OCI-LY7 (cell line): ENCODE results near the gene FAM186B.

ENCODE experiments used
- EZH2phosphoT487 ChIP-seq: fragments of 200-600 bp; sonication (generic); IDR thresholded peaks from 2 replicates; pipeline ENCODE4 v1.6.1; 2018; ENCODE audit warnings: low read depth, borderline replicate concordance, mild to moderate bottlenecking, mixed run types, antibody characterized with exemption, low read length, moderate library complexity, mixed read lengths
- TF ChIP-seq, protein P1 (sequence below): fragments of 200-600 bp; sonication (generic); conservative IDR thresholded peaks from 2 replicates; pipeline ENCODE4 v1.5.1; 2014; ENCODE audit warnings: mild to moderate bottlenecking, antibody characterized with exemption, low read length, moderate library complexity, mixed read lengths

DNA sequence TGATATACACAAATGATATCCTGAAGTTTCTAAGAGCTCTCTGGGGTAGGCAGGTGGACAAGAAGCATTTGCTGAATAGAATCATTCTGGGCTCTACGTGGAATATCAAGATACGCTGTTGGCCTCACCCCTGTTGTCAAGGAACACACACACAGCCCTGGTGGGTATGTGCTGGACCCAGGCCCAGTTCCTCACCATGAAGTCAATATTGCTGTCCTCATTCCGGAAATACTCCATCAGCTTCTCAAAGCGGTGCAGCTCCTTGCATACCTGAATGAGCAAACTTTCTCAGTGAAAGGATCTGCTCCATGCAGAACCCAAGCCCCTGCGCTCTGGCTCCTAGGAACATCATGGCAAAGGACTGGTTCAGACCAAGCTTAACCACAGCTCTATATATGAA, 49.3 kb upstream of the FAM186B start:
- TF ChIP-seq, protein P1, sequence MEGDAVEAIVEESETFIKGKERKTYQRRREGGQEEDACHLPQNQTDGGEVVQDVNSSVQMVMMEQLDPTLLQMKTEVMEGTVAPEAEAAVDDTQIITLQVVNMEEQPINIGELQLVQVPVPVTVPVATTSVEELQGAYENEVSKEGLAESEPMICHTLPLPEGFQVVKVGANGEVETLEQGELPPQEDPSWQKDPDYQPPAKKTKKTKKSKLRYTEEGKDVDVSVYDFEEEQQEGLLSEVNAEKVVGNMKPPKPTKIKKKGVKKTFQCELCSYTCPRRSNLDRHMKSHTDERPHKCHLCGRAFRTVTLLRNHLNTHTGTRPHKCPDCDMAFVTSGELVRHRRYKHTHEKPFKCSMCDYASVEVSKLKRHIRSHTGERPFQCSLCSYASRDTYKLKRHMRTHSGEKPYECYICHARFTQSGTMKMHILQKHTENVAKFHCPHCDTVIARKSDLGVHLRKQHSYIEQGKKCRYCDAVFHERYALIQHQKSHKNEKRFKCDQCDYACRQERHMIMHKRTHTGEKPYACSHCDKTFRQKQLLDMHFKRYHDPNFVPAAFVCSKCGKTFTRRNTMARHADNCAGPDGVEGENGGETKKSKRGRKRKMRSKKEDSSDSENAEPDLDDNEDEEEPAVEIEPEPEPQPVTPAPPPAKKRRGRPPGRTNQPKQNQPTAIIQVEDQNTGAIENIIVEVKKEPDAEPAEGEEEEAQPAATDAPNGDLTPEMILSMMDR, result no peak
- TF ChIP-seq EZH2phosphoT487, result no peak
